Gastroesophageal sphincter (tissue), 4 donors: ENCODE data around the gene TAF8. TPM values are rescaled to one million over a fixed set of nuclear protein-coding genes. Genes with fewer than 3 reads are reported as not detected.

Experiments used
- ATAC-seq: fragments of 150-250 bp; one replicate; pipeline ENCODE4 v1.9.1; 2016; ENCODE audit warnings: mild to moderate bottlenecking, moderate library complexity
- H3K27ac ChIP-seq, 4 donors: fragments of 200-600 bp; sonication (generic) in 3 of 4; 1 replicate in 3 of 4; 2 replicates in 1 of 4; pipeline ENCODE4 v1.5.1; 2016 to 2019
- H3K27me3 ChIP-seq: fragments of 200-600 bp; sonication (generic); one replicate; pipeline ENCODE4 v1.5.1; 2019
- H3K36me3 ChIP-seq, 2 donors: fragments of 200-600 bp; sonication (generic); one replicate each; pipeline ENCODE4 v1.5.1; 2019; ENCODE audit warnings: control low read depth in 1 of 2
- H3K4me1 ChIP-seq, 3 donors: fragments of 200-600 bp; sonication (generic); 1 replicate in 2 of 3; 2 replicates in 1 of 3; pipeline ENCODE4 v1.5.1; 2016 to 2019; ENCODE audit warnings: control low read depth in 2 of 3
- H3K4me3 ChIP-seq, 2 donors: fragments of 200-600 bp; sonication (generic); one replicate each; pipeline ENCODE4 v1.5.1; 2019; ENCODE audit warnings: mild to moderate bottlenecking in 1 of 2, moderate library complexity in 1 of 2
- H3K9me3 ChIP-seq, 3 donors: fragments of 200-600 bp; sonication (generic); one replicate each; pipeline ENCODE4 v1.5.1; 2017 to 2019; ENCODE audit warnings: control low read depth in 2 of 3
- CTCF ChIP-seq, 4 experiments: fragments of 200-600 bp in 2 of 4; fragments of 450-650 bp in 2 of 4; sonication (generic) in 1 of 4; IDR thresholded peaks; one replicate each; pipeline ENCODE4 v1.5.1; 2017 to 2019; ENCODE audit warnings: antibody characterized with exemption in 4 of 4, mild to moderate bottlenecking in 2 of 4, moderate library complexity in 2 of 4
- EP300 ChIP-seq: sonication (generic); formaldehyde crosslinking; IDR thresholded peaks from one replicate; pipeline ENCODE4 v1.6.1; 2017; ENCODE audit warnings: antibody characterized with exemption, mild to moderate bottlenecking
- POLR2A ChIP-seq, 2 donors: fragments of 450-650 bp; IDR thresholded peaks; one replicate each; pipeline ENCODE4 v1.6.1; 2017; ENCODE audit warnings: antibody characterized with exemption in 2 of 2, mild to moderate bottlenecking in 2 of 2, moderate library complexity in 1 of 2
- POLR2AphosphoS5 ChIP-seq: sonication (generic); formaldehyde crosslinking; IDR thresholded peaks from one replicate; pipeline ENCODE4 v1.6.1; 2017; ENCODE audit warnings: antibody characterized with exemption
- WGBS, 2 donors: methylation state at CpG; one replicate each; pipeline ENCODE4 v1.1.5; 2018; ENCODE audit warnings: low coverage in 1 of 2; 5-methylcytosine and 5-hydroxymethylcytosine counted together
- total RNA-seq, 4 donors: library from RNA; depleted of rRNA; stranded (reverse); fragments of >200 nt; gene quantifications; one replicate each; pipeline ENCODE4 v1.1.0, GENCODE V29; 2016

TAF8 gene
- total RNA-seq, 4 donors from 2014 or later: 16.8 to 33.6 (median 24.2) TPM

- H3K4me1 ChIP-seq: peaks cover 0 to 20% (median 7%) of the 10 kb centered on the region in 3 donors
- ATAC-seq: no peak
These were observed 56.0 kb downstream of the TAF8 start for GRCh38 chr6:42106112-42107023.

GRCh38 chr6:42108071-42108470 is 57.7 kb downstream of the TAF8 start:
- no peak for ATAC-seq
- Histone ChIP-seq H3K36me3 (no peaks in the 10 kb centered on the region), H3K4me1 (peaks cover 0 to 15% (median 3%) of the 10 kb centered on the region in 3 donors), H3K9me3 (peaks cover 0 to 13% (median 0%) of the 10 kb centered on the region in 3 donors), H3K4me3 (no peak overlapping the region), H3K27me3 (peaks cover 42% of the 10 kb centered on the region), H3K27ac (no peak overlapping the region)
- TF ChIP-seq EP300: no peak
- TF ChIP-seq POLR2A (IDR thresholded peaks at IDR 0.05): no peak
- no peak for TF ChIP-seq CTCF (IDR thresholded peaks at IDR 0.05)
- TF ChIP-seq POLR2AphosphoS5: no peak
- 100% methylated on average over 1 of the region's 2 CpGs for WGBS, 2 donors

More at GRCh38 chr6:42106112-42107023, 56.0 kb downstream of the TAF8 start:
- TF ChIP-seq EP300 (no peak), CTCF (IDR thresholded peaks at IDR 0.05) (no peak), POLR2AphosphoS5 (no peak), POLR2A (IDR thresholded peaks at IDR 0.05) (no peak)
- Histone ChIP-seq H3K36me3 (no peaks in the 10 kb centered on the region), H3K27me3 (peaks cover 42% of the 10 kb centered on the region), H3K9me3 (peaks cover 0 to 13% (median 0%) of the 10 kb centered on the region in 3 donors), H3K4me3 (no peak overlapping the region), H3K27ac (no peak overlapping the region)
- 80% methylated on average over 2 of the region's 19 CpGs; no CpG with 5 or more reads in 1 of the 2 donors for WGBS, 2 donors

DNA sequence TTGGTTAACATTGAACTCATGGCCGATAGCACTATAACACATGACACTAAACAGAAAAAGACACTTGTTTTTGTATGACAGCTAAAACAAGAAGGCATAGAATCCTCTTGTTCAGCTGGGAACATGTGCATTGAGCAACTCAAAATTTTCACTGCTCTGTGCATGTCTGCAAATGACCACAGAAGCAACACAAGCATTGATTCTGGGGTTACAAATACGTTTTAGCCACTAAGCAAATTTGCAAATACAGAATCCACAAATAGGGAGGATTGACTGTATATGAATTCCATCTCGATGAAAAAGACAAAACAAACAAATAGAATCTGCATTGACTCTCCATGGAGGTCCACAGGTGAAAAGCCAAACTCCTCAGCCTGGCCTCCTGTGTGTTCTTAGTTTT is 60.4 kb downstream of the TAF8 start:
- TF ChIP-seq POLR2AphosphoS5: no peak
- TF ChIP-seq POLR2A (IDR thresholded peaks at IDR 0.05): no peak
- TF ChIP-seq CTCF (IDR thresholded peaks at IDR 0.05): no peak
- no peak for TF ChIP-seq EP300
- peaks cover 22% of the 10 kb centered on the region for H3K27me3 ChIP-seq
- H3K27ac ChIP-seq: no peak overlapping the region
- peaks cover 0 to 13% (median 0%) of the 10 kb centered on the region in 3 donors for H3K9me3 ChIP-seq
- 43 to 97% methylated on average over 3 of the region's 3 CpGs for WGBS, 2 donors
- no peaks in the 10 kb centered on the region for H3K4me1 ChIP-seq
- ATAC-seq: no peak
- H3K36me3 ChIP-seq: no peaks in the 10 kb centered on the region
- H3K4me3 ChIP-seq: no peak overlapping the region

DNA sequence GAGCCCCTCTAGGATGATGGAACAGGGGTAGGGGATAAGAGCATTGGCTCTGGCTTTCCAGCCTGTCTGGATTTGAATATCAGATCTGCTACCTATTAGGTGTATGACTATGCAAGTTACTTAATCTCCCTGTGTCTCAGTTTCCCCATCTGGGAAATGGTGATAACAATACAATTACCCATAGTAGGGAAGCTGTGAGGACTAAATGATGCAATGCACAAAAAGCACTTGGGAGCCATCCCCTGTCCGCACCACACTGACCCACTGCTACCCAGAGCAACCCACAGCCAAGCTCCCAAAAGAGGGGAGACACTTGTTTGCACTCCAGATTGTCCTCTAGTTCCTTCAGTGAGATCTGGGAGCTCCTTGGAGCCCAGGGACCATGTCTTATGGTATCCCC is 62.0 kb downstream of the TAF8 start:
- Histone ChIP-seq H3K4me1 (no peaks in the 10 kb centered on the region), H3K27me3 (peaks cover 5% of the 10 kb centered on the region), H3K27ac (no peak overlapping the region), H3K4me3 (no peak overlapping the region), H3K36me3 (no peaks in the 10 kb centered on the region), H3K9me3 (peaks cover 0 to 13% (median 0%) of the 10 kb centered on the region in 3 donors)
- TF ChIP-seq POLR2A (IDR thresholded peaks at IDR 0.05): no peak
- TF ChIP-seq POLR2AphosphoS5: no peak
- no peak for TF ChIP-seq EP300
- TF ChIP-seq CTCF (IDR thresholded peaks at IDR 0.05): no peak
- no peak for ATAC-seq
- WGBS, 2 donors: no CpG with 5 or more reads among the region's 1 CpG
